Heart left ventricle (tissue), 16 donors: ENCODE measurements around the gene TYMS. TPM values are rescaled to one million over a fixed set of nuclear protein-coding genes. Genes with fewer than 3 reads are reported as not detected.
A peak's percentile ranks its signal among the peaks of the same experiment; 100 is the strongest.

Source experiments
- ATAC-seq, 4 donors: fragments of 200-7000 bp; cut with Tn5 transposase; one replicate each; pipeline ENCODE4 v1.9.1; 2020 to 2022; ENCODE audit warnings: moderate library complexity in 4 of 4, mild to moderate bottlenecking in 3 of 4, moderate number of reproducible peaks in 1 of 4
- DNase-seq, 5 donors: peaks; one replicate each; pipeline ENCODE4 v3.0.0-alpha.2; 2020
- H3K27ac ChIP-seq, 12 donors: fragments of 200-600 bp; sonication (generic) in 4 of 12; one replicate each; pipeline versions ENCODE4 v1.5.0 to v1.8.0; 2016 to 2022; ENCODE audit warnings: mild to moderate bottlenecking in 2 of 12
- H3K27me3 ChIP-seq, 9 donors: fragments of 200-600 bp; sonication (generic) in 2 of 9; one replicate each; pipeline versions ENCODE4 v1.5.1 to v1.8.0; 2016 to 2022; ENCODE audit warnings: mild to moderate bottlenecking in 3 of 9
- H3K36me3 ChIP-seq, 9 donors: fragments of 200-600 bp; sonication (generic) in 2 of 9; one replicate each; pipeline versions ENCODE4 v1.5.0 to v1.8.0; 2018 to 2022; ENCODE audit warnings: mild to moderate bottlenecking in 2 of 9
- H3K4me1 ChIP-seq, 12 donors: fragments of 200-600 bp; sonication (generic) in 4 of 12; one replicate each; pipeline versions ENCODE4 v1.5.0 to v1.8.0; 2016 to 2022; ENCODE audit warnings: mild to moderate bottlenecking in 3 of 12
- H3K4me3 ChIP-seq, 12 donors: fragments of 200-600 bp; sonication (generic) in 4 of 12; one replicate each; pipeline versions ENCODE4 v1.5.0 to v1.8.0; 2017 to 2022; ENCODE audit warnings: mild to moderate bottlenecking in 9 of 12, moderate library complexity in 4 of 12
- H3K9me3 ChIP-seq, 12 donors: fragments of 200-600 bp; sonication (generic) in 4 of 12; one replicate each; pipeline versions ENCODE4 v1.5.0 to v1.8.0; 2016 to 2022; ENCODE audit warnings: mild to moderate bottlenecking in 1 of 12
- POLR2A ChIP-seq, 2 donors: fragments of 450-650 bp; IDR thresholded peaks; one replicate each; pipeline ENCODE4 v1.6.1; 2017; ENCODE audit warnings: antibody characterized with exemption in 2 of 2, mild to moderate bottlenecking in 2 of 2, moderate library complexity in 2 of 2
- WGBS, 4 donors: extraction: QIAGEN DNeasy Blood & Tissue Kit in 2 of 4; methylation state at CpG; one replicate each; pipeline versions ENCODE4 v1.1.5 to v1.1.7; 2013 to 2018; 5-methylcytosine and 5-hydroxymethylcytosine counted together
- intact Hi-C, 10 donors: fragments of 100-400 bp; cut with DNase I; formaldehyde crosslinking; loops; one replicate each; pipeline versions ENCODE4 v1.11.1 to v1.14.2; 2022
- polyA plus RNA-seq, 2 donors: library from polyadenylated mRNA; stranded (reverse); fragments of 200-250 nt; gene quantifications; one replicate each; pipeline ENCODE4 v1.2.3, GENCODE V29; 2013
- total RNA-seq, 9 donors: library from RNA; depleted of rRNA in 2 of 9; stranded (reverse); fragments of >200 nt in 2 of 9; fragmentation: NEBNext Ultra II Directional in 3 of 9; extraction: Animal tissue kit (Norgen Biotek cat#: 25700) in 3 of 9; gene quantifications; one replicate each; pipeline versions ENCODE4 v1.1.0 to v1.2.4, GENCODE V29; 2016 to 2023
- TF ChIP-seq, protein P1 (sequence below), 12 donors: fragments of 200-600 bp; sonication (generic) in 4 of 12; IDR thresholded peaks; one replicate each; pipeline versions ENCODE4 v1.5.0 to v1.8.0; 2018 to 2022; ENCODE audit warnings: antibody characterized with exemption in 12 of 12, mild to moderate bottlenecking in 5 of 12
- donor health status: ischemic (EF 13 %, LVEDD 7.1; RV severe dilation, severe dysfunction).
- donor health status: healthy with polysubstance abuse.
- donor health status: DM: no; HTN: yes; CAD: no.
- donor health status: DM: no; HTN: no; CAD: no.
- donor health status: ischemic (EF 25% LVEDD 6.9; RV normal size, moderate dysfunction).
- donor health status: ischemic (EF 25% LVEDD 5.7; RV mildly dilated, moderate dysfunction).
- donor health status: healthy.
- donor health status: DM: yes; HTN: yes; CAD: no.
- donor health status: ischemic (EF 35%, LVEDD 5.7; RV mildly dilated, moderate dysfunction).
- donor health status: nonischemic (EF 11% LVEDD 7.7; RV severe dilation, severe dysfunction).
- donor health status: DM: yes; HTN: yes; CAD: no.
- donor health status: PGD.
- donor health status: ischemic (EF 29% LVEDD 5.4; RV normal size, mild dysfunction).
- donor health status: nonischemic (EF 23%, LVEDD 6.1; RV moderate dilation, normal function).

TYMS gene
- total and polyA plus RNA-seq, 11 donors: 0.34 to 32.3 (median 2.2) TPM; not detected in 1

DNA sequence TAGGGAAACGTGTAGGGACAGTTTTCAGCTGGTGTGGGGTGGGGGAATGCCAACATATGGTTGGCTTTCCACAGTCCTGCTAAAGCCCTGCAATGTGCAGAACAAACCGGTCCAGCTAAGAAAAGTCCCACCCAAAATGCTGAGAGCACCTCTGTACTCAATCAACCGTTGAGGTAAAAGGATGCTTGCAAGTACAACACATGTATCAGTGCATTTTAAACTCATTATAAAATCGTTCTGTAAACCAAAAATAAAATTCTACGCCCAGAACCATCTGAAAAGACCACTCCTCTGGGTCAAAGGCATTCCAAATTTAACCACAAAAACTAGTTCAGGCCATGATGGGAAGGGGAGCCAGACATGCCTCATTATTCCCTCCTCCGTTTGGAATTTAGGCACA, 2.0 kb upstream of the TYMS start:
- WGBS, 4 donors: 87 to 93% (median 90%) methylated on average over 6 of the region's 6 CpGs
- ATAC-seq: no peak
- no peaks in the 10 kb centered on the region for H3K36me3 ChIP-seq
- no peak for TF ChIP-seq POLR2A (IDR thresholded peaks at IDR 0.05)
- TF ChIP-seq, protein P1, sequence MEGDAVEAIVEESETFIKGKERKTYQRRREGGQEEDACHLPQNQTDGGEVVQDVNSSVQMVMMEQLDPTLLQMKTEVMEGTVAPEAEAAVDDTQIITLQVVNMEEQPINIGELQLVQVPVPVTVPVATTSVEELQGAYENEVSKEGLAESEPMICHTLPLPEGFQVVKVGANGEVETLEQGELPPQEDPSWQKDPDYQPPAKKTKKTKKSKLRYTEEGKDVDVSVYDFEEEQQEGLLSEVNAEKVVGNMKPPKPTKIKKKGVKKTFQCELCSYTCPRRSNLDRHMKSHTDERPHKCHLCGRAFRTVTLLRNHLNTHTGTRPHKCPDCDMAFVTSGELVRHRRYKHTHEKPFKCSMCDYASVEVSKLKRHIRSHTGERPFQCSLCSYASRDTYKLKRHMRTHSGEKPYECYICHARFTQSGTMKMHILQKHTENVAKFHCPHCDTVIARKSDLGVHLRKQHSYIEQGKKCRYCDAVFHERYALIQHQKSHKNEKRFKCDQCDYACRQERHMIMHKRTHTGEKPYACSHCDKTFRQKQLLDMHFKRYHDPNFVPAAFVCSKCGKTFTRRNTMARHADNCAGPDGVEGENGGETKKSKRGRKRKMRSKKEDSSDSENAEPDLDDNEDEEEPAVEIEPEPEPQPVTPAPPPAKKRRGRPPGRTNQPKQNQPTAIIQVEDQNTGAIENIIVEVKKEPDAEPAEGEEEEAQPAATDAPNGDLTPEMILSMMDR (IDR thresholded peaks at IDR 0.05): no peak
- DNase-seq: no peak
- peaks cover 0 to 17% (median 3%) of the 10 kb centered on the region in 9 donors for H3K27me3 ChIP-seq
- H3K9me3 ChIP-seq: no peaks in the 10 kb centered on the region
- intact Hi-C loops: no loop called here
- peaks cover 0 to 18% (median 6%) of the 10 kb centered on the region in 12 donors for H3K4me1 ChIP-seq
- H3K27ac ChIP-seq: no peak overlapping the region
- H3K4me3 ChIP-seq: no peak overlapping the region

DNA sequence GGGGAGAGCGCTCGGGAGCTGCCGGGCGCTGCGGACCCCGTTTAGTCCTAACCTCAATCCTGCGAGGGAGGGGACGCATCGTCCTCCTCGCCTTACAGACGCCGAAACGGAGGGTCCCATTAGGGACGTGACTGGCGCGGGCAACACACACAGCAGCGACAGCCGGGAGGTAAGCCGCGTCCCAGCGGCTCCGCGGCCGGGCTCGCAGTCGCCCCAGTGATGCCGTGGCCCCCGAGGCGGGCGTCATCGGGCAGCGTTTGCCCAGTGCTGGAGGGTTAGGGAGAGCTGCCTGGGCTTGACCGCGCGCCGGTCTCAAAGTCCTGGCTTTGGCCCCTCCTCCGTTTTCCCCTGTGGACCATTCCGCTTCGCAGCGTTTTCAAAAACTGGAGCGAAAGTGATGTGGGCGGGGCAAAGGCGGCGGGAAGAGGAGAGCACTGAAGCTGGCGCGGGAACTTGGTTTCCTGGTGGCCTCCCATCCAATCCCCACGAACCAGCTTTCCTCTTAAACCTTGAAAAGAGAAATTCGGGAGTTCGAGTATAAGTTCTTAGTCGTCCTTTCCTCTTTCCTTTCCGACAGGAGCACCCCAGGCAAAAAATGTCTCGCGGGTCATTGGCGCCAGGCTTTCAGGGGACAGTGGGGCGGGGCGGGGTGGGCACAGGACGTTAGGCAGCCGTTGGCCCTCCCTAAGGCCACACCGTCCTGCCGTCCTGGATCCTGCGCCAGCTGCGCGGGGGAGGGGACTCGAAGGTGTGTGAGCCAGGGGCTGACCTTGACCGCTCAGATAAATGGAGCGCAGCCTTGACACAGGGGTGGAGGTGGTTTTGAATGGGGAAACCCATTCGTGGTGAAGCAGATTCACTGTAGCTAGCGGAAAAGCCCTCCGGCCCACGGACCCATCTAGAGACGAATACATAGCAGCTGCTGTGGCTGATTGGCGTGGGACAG, 821 bp downstream of the TYMS start:
- H3K27me3 ChIP-seq: peaks cover 0 to 17% (median 3%) of the 10 kb centered on the region in 9 donors
- ATAC-seq (peak; percentile 40 to 93 (median 90)), DNase-seq (peak; percentile 76 to 85 (median 81))
- H3K4me3 ChIP-seq: peak overlapping the region; percentile 59 to 86 (median 74)
- TF ChIP-seq POLR2A (IDR thresholded peaks at IDR 0.05): no peak
- TF ChIP-seq, protein P1 (IDR thresholded peaks at IDR 0.05): no peak
- peak overlapping the region in 7 of 12 donors; percentile 31 to 51 (median 44) for H3K27ac ChIP-seq
- no peaks in the 10 kb centered on the region for H3K36me3 ChIP-seq
- intact Hi-C loops: no loop called here
- WGBS, 4 donors: 2 to 5% (median 3%) methylated on average over 43 to 72 of the region's 72 CpGs
- peaks cover 0 to 18% (median 6%) of the 10 kb centered on the region in 12 donors for H3K4me1 ChIP-seq
- H3K9me3 ChIP-seq: no peaks in the 10 kb centered on the region

DNA sequence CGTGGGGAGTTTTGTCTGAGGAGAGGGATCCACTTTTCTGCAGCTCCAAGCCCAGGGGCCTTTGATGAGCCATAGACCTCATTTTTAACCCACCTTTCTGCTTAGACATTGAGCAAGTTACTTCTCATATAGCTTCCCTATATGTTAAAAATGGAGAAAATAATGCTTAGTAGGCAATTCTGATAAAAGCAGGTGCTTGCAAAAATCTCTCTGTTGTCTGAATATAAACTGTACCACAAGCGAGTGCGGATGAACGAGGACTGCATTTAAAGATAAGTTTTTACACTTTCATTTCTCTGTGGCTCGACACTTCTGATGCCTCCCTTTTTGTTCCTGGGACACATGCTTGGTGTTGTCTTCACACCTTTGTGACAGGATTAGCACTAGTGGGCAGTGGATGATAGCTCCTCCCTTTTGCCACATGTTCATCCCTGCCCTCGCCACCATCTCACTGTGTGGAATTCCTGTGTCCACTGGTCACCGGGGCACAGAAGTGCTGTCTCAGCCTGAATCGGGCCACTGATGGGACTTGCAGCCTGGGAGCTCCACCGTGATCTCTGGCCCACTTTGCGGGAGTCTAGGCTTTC, 1.6 kb downstream of the TYMS start:
- DNase-seq: no peak
- Histone ChIP-seq H3K4me3 (peak overlapping the region in 9 of 12 donors; percentile 59 to 86 (median 80)), H3K9me3 (no peaks in the 10 kb centered on the region), H3K27ac (no peak overlapping the region), H3K27me3 (peaks cover 0 to 17% (median 3%) of the 10 kb centered on the region in 9 donors), H3K4me1 (peaks cover 0 to 18% (median 6%) of the 10 kb centered on the region in 12 donors), H3K36me3 (no peaks in the 10 kb centered on the region)
- TF ChIP-seq, protein P1 (IDR thresholded peaks at IDR 0.05): no peak
- TF ChIP-seq POLR2A (IDR thresholded peaks at IDR 0.05): no peak
- 83 to 87% (median 85%) methylated on average over 10 of the region's 10 CpGs for WGBS, 4 donors
- intact Hi-C loops: no loop called here
- ATAC-seq: no peak

DNA sequence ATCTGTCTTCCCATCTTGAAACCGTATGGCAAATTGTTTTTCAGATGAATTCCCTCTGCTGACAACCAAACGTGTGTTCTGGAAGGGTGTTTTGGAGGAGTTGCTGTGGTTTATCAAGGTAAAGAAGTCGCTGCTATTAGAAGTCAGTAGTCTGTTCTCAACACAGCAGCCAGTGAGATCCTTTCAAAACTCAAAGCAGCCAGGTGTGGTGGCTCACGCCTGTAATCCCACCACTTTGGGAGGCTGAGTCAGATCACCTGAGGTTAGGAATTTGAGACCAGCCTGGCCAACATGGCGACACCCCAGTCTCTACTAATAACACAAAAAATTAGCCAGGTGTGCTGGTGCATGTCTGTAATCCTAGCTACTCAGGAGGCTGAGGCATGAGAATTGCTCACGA, 2.1 kb downstream of the TYMS start:
- no peak for ATAC-seq
- DNase-seq: no peak
- Histone ChIP-seq H3K27ac (no peak overlapping the region), H3K4me3 (no peak overlapping the region), H3K36me3 (no peaks in the 10 kb centered on the region), H3K9me3 (no peaks in the 10 kb centered on the region), H3K4me1 (peaks cover 0 to 18% (median 6%) of the 10 kb centered on the region in 12 donors), H3K27me3 (peaks cover 0 to 17% (median 3%) of the 10 kb centered on the region in 9 donors)
- 89 to 95% (median 92%) methylated on average over 6 of the region's 6 CpGs for WGBS, 4 donors
- TF ChIP-seq, protein P1 (IDR thresholded peaks at IDR 0.05): no peak
- TF ChIP-seq POLR2A (IDR thresholded peaks at IDR 0.05): no peak
- intact Hi-C loops: no loop called here
